IMR-90 (cell line): Measurements from ENCODE around the gene CATSPER1. TPM values are rescaled to one million over a fixed set of nuclear protein-coding genes. Genes with fewer than 3 reads are reported as not detected.

Source experiments
- ATAC-seq: fragments of 200-7000 bp; cut with Tn5 transposase; 2 replicates; pipeline ENCODE4 v1.9.1; 2020; ENCODE audit warnings: low read depth, mild to moderate bottlenecking, moderate library complexity
- BruUV-seq: library from RNA; stranded (reverse); fragments of 400-500 nt; replicated peaks from 2 replicates; lab custom pipeline; 2021; lab: Mats Ljungman, UMichigan
- CTCF ChIA-PET: fragments of 300-600 bp; formaldehyde crosslinking; extraction: SDS; loops from one replicate; lab custom pipeline; 2021; ENCODE audit warnings: antibody characterized with exemption; lab: Yijun Ruan, JAX
- POLR2A ChIA-PET: fragments of 300-600 bp; sonication (Branson Sonifier 250); formaldehyde crosslinking; loops from one replicate; lab custom pipeline; 2022; ENCODE audit warnings: antibody characterized with exemption; ENCODE audit not compliant: unreplicated experiment; lab: Charles Lee
- DNase-seq: peaks from one replicate; pipeline ENCODE4 v3.0.0; 2013
- H2AFZ ChIP-seq: replicated peaks from 2 replicates; pipeline ENCODE3; 2013; ENCODE audit warnings: low read length, mild to moderate bottlenecking; ENCODE audit not compliant: poor library complexity
- H2AK5ac ChIP-seq: 2 replicates; pipeline ENCODE4 v1.6.1; 2013; ENCODE audit warnings: low read depth, low read length, inconsistent platforms
- H2AK9ac ChIP-seq: replicated peaks from 2 replicates; pipeline ENCODE3; 2013; ENCODE audit warnings: mild to moderate bottlenecking, low read depth, low read length, moderate library complexity; ENCODE audit not compliant: poor library complexity
- H2BK120ac ChIP-seq: 2 replicates; pipeline ENCODE4 v1.6.1; 2013; ENCODE audit warnings: low read depth, low read length, inconsistent platforms
- H2BK15ac ChIP-seq: 3 replicates; pipeline ENCODE4 v1.6.1; 2013; ENCODE audit warnings: low read depth, low read length, inconsistent platforms
- H2BK20ac ChIP-seq: 2 replicates; pipeline ENCODE4 v1.6.1; 2013; ENCODE audit warnings: low read depth, mild to moderate bottlenecking, inconsistent platforms, low read length, moderate library complexity
- H2BK5ac ChIP-seq: 2 replicates; pipeline ENCODE4 v1.6.1; 2013; ENCODE audit warnings: mild to moderate bottlenecking, low read depth, low read length, inconsistent platforms; ENCODE audit not compliant: poor library complexity, severe bottlenecking
- H3K14ac ChIP-seq: replicated peaks from 2 replicates; pipeline ENCODE4 v1.6.1; 2013; ENCODE audit warnings: low read depth, low read length, inconsistent platforms
- H3K18ac ChIP-seq: 2 replicates; pipeline ENCODE4 v1.6.1; 2013; ENCODE audit warnings: low read depth, low read length, control low read depth
- H3K23ac ChIP-seq: 2 replicates; pipeline ENCODE4 v1.6.1; 2013; ENCODE audit warnings: low read depth, low read length, inconsistent platforms
- H3K27ac ChIP-seq: 2 replicates; pipeline ENCODE4 v1.5.1; 2013; ENCODE audit warnings: mild to moderate bottlenecking, control low read depth, low read length; ENCODE audit not compliant: insufficient read depth
- H3K27me3 ChIP-seq: 2 replicates; pipeline ENCODE4 v1.6.1; 2013; ENCODE audit warnings: low read length; ENCODE audit not compliant: control insufficient read depth, insufficient read depth
- H3K36me3 ChIP-seq: 2 replicates; pipeline ENCODE4 v1.6.1; 2013; ENCODE audit warnings: low read length, mixed read lengths; ENCODE audit not compliant: control insufficient read depth, insufficient read depth
- H3K4ac ChIP-seq: 2 replicates; pipeline ENCODE4 v1.6.1; 2013; ENCODE audit warnings: low read depth, low read length, inconsistent platforms
- H3K4me1 ChIP-seq: 2 replicates; pipeline ENCODE4 v1.6.1; 2013; ENCODE audit warnings: low read length, mixed read lengths; ENCODE audit not compliant: control insufficient read depth, insufficient read depth
- H3K4me2 ChIP-seq: 2 replicates; pipeline ENCODE4 v1.6.1; 2013; ENCODE audit warnings: low read depth, mild to moderate bottlenecking, control low read depth, low read length, moderate library complexity
- H3K4me3 ChIP-seq: 2 replicates; pipeline ENCODE4 v1.5.1; 2013; ENCODE audit warnings: low read depth, mild to moderate bottlenecking, control low read depth, low read length, moderate library complexity; ENCODE audit not compliant: insufficient read depth
- H3K56ac ChIP-seq: 2 replicates; pipeline ENCODE4 v1.6.1; 2013; ENCODE audit warnings: low read length, inconsistent platforms; ENCODE audit not compliant: insufficient read depth; ENCODE audit errors: extremely low read depth
- H3K79me1 ChIP-seq, 2 experiments: 2 replicates each; pipeline ENCODE4 v1.6.1; 2013; ENCODE audit warnings: low read length in 2 of 2, inconsistent platforms in 1 of 2, low read depth in 1 of 2
- H3K9ac ChIP-seq: 2 replicates; pipeline ENCODE4 v1.6.1; 2013; ENCODE audit warnings: low read depth, low read length, control low read depth
- H3K9me1 ChIP-seq: 2 replicates; pipeline ENCODE4 v1.6.1; 2013; ENCODE audit warnings: low read length, inconsistent platforms; ENCODE audit not compliant: insufficient read depth
- H3K9me3 ChIP-seq: 2 replicates; pipeline ENCODE4 v1.6.1; 2013; ENCODE audit warnings: low read length; ENCODE audit not compliant: control insufficient read depth, insufficient read depth
- H4K20me1 ChIP-seq: 2 replicates; pipeline ENCODE4 v1.6.1; 2013; ENCODE audit warnings: low read length, inconsistent platforms; ENCODE audit not compliant: insufficient read depth
- H4K5ac ChIP-seq: 2 replicates; pipeline ENCODE4 v1.6.1; 2013; ENCODE audit warnings: mild to moderate bottlenecking, low read depth, low read length, control low read depth
- H4K8ac ChIP-seq, 2 experiments: 2 replicates each; pipeline ENCODE4 v1.6.1; 2013; ENCODE audit warnings: low read depth in 2 of 2, low read length in 2 of 2, control low read depth in 1 of 2, inconsistent platforms in 1 of 2
- H4K91ac ChIP-seq: 2 replicates; pipeline ENCODE4 v1.6.1; 2013; ENCODE audit warnings: low read depth, low read length, inconsistent platforms; ENCODE audit not compliant: insufficient read depth
- BHLHE40 ChIP-seq: fragments of 150-350 bp; IDR thresholded peaks from 2 replicates; pipeline ENCODE4 v1.6.1; 2016; ENCODE audit warnings: mild to moderate bottlenecking, low read depth, low read length
- CEBPB ChIP-seq: IDR thresholded peaks from 2 replicates; pipeline ENCODE4 v1.6.1; 2012; ENCODE audit warnings: low read depth, low read length, improper control_type of control experiment
- CHD1 ChIP-seq: IDR thresholded peaks from 2 replicates; pipeline ENCODE4 v1.6.1; 2012; ENCODE audit warnings: low read depth, low read length, improper control_type of control experiment
- CTCF ChIP-seq: conservative IDR thresholded peaks from 2 replicates; pipeline ENCODE4 v1.5.1; 2012; ENCODE audit warnings: mild to moderate bottlenecking, low read depth, low read length, improper control_type of control experiment
- ELK1 ChIP-seq: fragments of 150-350 bp; IDR thresholded peaks from 2 replicates; pipeline ENCODE4 v1.6.1; 2016; ENCODE audit warnings: low read depth, mild to moderate bottlenecking, low read length, moderate library complexity, borderline replicate concordance
- FOS ChIP-seq: fragments of 150-350 bp; IDR thresholded peaks from 2 replicates; pipeline ENCODE4 v1.6.1; 2016; ENCODE audit warnings: low read depth, low read length
- MAFK ChIP-seq: IDR thresholded peaks from 2 replicates; pipeline ENCODE4 v1.6.1; 2012; ENCODE audit warnings: low read depth, low read length, improper control_type of control experiment
- MAZ ChIP-seq: IDR thresholded peaks from 2 replicates; pipeline ENCODE4 v1.6.1; 2012; ENCODE audit warnings: low read depth, mild to moderate bottlenecking, low read length, improper control_type of control experiment, moderate library complexity, borderline replicate concordance
- MXI1 ChIP-seq: IDR thresholded peaks from 2 replicates; pipeline ENCODE4 v1.6.1; 2012; ENCODE audit warnings: low read depth, mild to moderate bottlenecking, low read length, moderate library complexity, borderline replicate concordance
- NFE2L2 ChIP-seq: fragments of 150-350 bp; IDR thresholded peaks from 2 replicates; pipeline ENCODE4 v1.6.1; 2016; ENCODE audit warnings: low read depth, mild to moderate bottlenecking, low read length
- POLR2A ChIP-seq: IDR thresholded peaks from 2 replicates; pipeline ENCODE4 v1.6.1; 2012; ENCODE audit warnings: mild to moderate bottlenecking, low read depth, low read length
- RAD21 ChIP-seq: IDR thresholded peaks from 2 replicates; pipeline ENCODE4 v1.6.1; 2012; ENCODE audit warnings: low read length, improper control_type of control experiment
- RCOR1 ChIP-seq: IDR thresholded peaks from 2 replicates; pipeline ENCODE4 v1.6.1; 2012; ENCODE audit warnings: mild to moderate bottlenecking, low read length, improper control_type of control experiment; ENCODE audit not compliant: insufficient replicate concordance
- RFX5 ChIP-seq: IDR thresholded peaks from 2 replicates; pipeline ENCODE4 v1.8.0; 2012; ENCODE audit warnings: low read depth, mild to moderate bottlenecking, low read length, moderate library complexity
- SMC3 ChIP-seq: fragments of 150-350 bp; IDR thresholded peaks from 2 replicates; pipeline ENCODE4 v1.6.1; 2016; ENCODE audit warnings: low read depth, mild to moderate bottlenecking, antibody characterized with exemption, low read length, moderate library complexity
- WGBS, 2 experiments: methylation state at CpG; one replicate each; pipeline versions ENCODE4 v1.1.5 to v1.1.7; 2013; ENCODE audit warnings: missing lambda C conversion rate in 2 of 2; ENCODE audit not compliant: insufficient read length in 1 of 2; ENCODE audit errors: extremely low coverage in 2 of 2; 5-methylcytosine and 5-hydroxymethylcytosine counted together
- dilution Hi-C: fragments of 300-500 bp; cut with HindIII; formaldehyde crosslinking; loops from one replicate; pipeline ENCODE4 v1.14.3; 2018; ENCODE audit warnings: low sequenced_read_pairs; ENCODE audit not compliant: unreplicated experiment
- in situ Hi-C: fragments of 300-500 bp; cut with MboI; formaldehyde crosslinking; loops from 3 replicates; pipeline ENCODE4 v1.14.3; 2019; ENCODE audit warnings: low sequenced_read_pairs, inconsistent platforms, mixed read lengths
- intact Hi-C: fragments of 100-400 bp; cut with micrococcal nuclease; formaldehyde crosslinking; loops from 2 replicates; pipeline ENCODE4 v1.10.0; 2022
- polyA plus RNA-seq, 3 experiments: library from polyadenylated mRNA; depleted of rRNA; stranded (reverse); fragments of >200 nt; gene quantifications; 2 replicates each; pipeline ENCODE4 v1.2.3, GENCODE V29; 2012; ENCODE audit warnings: low replicate concordance in 1 of 3
- total RNA-seq: library from RNA; depleted of rRNA; stranded (reverse); fragments of >200 nt; gene quantifications from 2 replicates; pipeline ENCODE4 v1.2.3, GENCODE V29; 2012
- TF ChIP-seq, protein P1 (sequence below): fragments of 150-350 bp; IDR thresholded peaks from 2 replicates; pipeline ENCODE4 v1.6.1; 2017; ENCODE audit warnings: mild to moderate bottlenecking, antibody characterized with exemption, low read length, low read depth

The CATSPER1 gene
- total and polyA plus RNA-seq, 2 of the 4 experiments (the other 2 are of a cell fraction) = 0.18 to 0.91 TPM

- Histone ChIP-seq H3K4ac (no peak overlapping the region), H3K56ac (no peak overlapping the region), H3K4me1 (no peaks in the 10 kb centered on the region), H2BK120ac (no peak overlapping the region), H2BK5ac (no peak overlapping the region), H4K5ac (no peak overlapping the region), H3K27ac (no peak overlapping the region), H3K9ac (no peak overlapping the region), H2BK20ac (no peak overlapping the region), H3K9me1 (no peaks in the 10 kb centered on the region), H3K4me2 (no peak overlapping the region), H3K79me1 (peaks cover 0 to 9% of the 10 kb centered on the region in 2 experiments; a peak in 1 of 4 replicates), H2BK15ac (no peak overlapping the region), H3K14ac (no peak overlapping the region), H3K18ac (no peak overlapping the region), H4K8ac (no peak overlapping the region), H4K91ac (no peak overlapping the region), H3K23ac (no peak overlapping the region), H3K4me3 (no peak overlapping the region), H3K9me3 (no peaks in the 10 kb centered on the region), H3K36me3 (peaks cover 2% of the 10 kb centered on the region), H4K20me1 (no peaks in the 10 kb centered on the region; the same call in 1 of the 2 replicates), H2AK9ac (peak overlapping the region; percentile 51), H3K27me3 (no peaks in the 10 kb centered on the region), H2AK5ac (no peak overlapping the region), H2AFZ (no peak overlapping the region)
- intact Hi-C loops = no loop called here
- no peak for TF ChIP-seq POLR2A
- no peak for TF ChIP-seq RCOR1
- TF ChIP-seq MAZ = no peak
- no peak for TF ChIP-seq MXI1
- TF ChIP-seq BHLHE40 = no peak
- TF ChIP-seq RAD21 = no peak
- TF ChIP-seq ELK1 = no peak
- no peak for TF ChIP-seq CHD1
- TF ChIP-seq CEBPB = no peak
- TF ChIP-seq SMC3 = no peak
- TF ChIP-seq, protein P1, sequence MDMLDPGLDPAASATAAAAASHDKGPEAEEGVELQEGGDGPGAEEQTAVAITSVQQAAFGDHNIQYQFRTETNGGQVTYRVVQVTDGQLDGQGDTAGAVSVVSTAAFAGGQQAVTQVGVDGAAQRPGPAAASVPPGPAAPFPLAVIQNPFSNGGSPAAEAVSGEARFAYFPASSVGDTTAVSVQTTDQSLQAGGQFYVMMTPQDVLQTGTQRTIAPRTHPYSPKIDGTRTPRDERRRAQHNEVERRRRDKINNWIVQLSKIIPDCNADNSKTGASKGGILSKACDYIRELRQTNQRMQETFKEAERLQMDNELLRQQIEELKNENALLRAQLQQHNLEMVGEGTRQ = no peak
- TF ChIP-seq MAFK = no peak
- TF ChIP-seq FOS = no peak
- TF ChIP-seq NFE2L2 = no peak
- no peak for TF ChIP-seq RFX5
- TF ChIP-seq CTCF = no peak
- no peak for DNase-seq
- ChIA-PET CTCF (no interaction called here), POLR2A (interaction anchor here (0.6 kb wide), 2 partner anchors 46 to 162 kb away, joined by 3 read pairs; no protein-coding TSS in a partner anchor)
- no peak for ATAC-seq
- BruUV-seq = no TSS peak
- WGBS, 2 experiments = 90% methylated on average over 2 of the region's 5 CpGs; no CpG with 5 or more reads in 1 of the 2 experiments
- dilution Hi-C loops = no loop called here
- in situ Hi-C loops = no loop called here
Observed at GRCh38 chr11:65992056-65992455, 34.2 kb downstream of the CATSPER1 start.
